D721Med (cell line): Measurements from ENCODE around the gene NFATC3.

Experiments
- DNase-seq: peaks from one replicate; pipeline ENCODE4 v3.0.0; 2011; ENCODE audit warnings: low spot score; ENCODE audit not compliant: insufficient read length
- FAIRE-seq: peaks from 2 replicates; lab custom pipeline; 2011; peaks lifted over from hg19 to GRCh38; lab: Jason Lieb, UNC
- CTCF ChIP-seq: IDR thresholded peaks from 2 replicates; pipeline ENCODE4 v1.5.1; 2012; ENCODE audit warnings: mild to moderate bottlenecking, control low read depth; ENCODE audit not compliant: insufficient read depth; ENCODE audit errors: missing control alignments

The NFATC3 gene

DNA sequence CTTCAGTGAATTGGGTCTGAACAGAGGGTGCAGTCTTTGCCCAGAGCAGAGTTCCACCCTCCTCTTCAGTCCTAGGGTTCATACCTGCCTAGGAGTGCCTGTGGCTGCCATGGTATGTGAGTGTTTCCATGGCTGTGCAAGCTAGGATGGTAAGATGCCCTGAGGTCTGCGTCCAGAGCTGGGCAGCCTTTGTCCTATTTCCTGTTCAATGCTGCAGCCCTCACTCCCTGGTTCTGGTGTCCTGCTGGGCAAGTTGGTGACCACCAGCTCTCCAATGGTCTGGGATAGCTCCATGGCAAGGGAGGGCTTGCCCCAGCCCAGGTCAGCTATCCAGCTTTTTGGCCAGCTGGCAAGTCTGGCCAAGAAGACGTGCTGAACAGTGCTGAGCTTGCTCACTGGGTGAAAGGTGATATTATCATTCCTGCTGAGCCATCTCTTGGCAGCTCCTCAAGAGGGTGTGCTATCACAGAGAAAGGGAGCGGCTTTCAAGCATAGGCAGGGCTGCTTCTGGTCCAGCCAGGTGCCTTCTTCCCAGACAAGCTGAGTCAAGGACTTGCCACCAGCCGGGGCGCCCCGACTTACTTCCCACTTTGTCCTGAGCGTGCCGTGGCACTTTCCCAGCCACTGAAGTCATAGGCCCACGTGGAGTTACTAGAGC lies 13.0 kb upstream of the NFATC3 start:
- FAIRE-seq (no peak), DNase-seq (no peak)
- TF ChIP-seq CTCF, result no peak

- no peak for DNase-seq
- no peak for FAIRE-seq
- no peak for TF ChIP-seq CTCF
Observed at GRCh38 chr16:68073902-68074760, 11.0 kb upstream of the NFATC3 start.

DNA sequence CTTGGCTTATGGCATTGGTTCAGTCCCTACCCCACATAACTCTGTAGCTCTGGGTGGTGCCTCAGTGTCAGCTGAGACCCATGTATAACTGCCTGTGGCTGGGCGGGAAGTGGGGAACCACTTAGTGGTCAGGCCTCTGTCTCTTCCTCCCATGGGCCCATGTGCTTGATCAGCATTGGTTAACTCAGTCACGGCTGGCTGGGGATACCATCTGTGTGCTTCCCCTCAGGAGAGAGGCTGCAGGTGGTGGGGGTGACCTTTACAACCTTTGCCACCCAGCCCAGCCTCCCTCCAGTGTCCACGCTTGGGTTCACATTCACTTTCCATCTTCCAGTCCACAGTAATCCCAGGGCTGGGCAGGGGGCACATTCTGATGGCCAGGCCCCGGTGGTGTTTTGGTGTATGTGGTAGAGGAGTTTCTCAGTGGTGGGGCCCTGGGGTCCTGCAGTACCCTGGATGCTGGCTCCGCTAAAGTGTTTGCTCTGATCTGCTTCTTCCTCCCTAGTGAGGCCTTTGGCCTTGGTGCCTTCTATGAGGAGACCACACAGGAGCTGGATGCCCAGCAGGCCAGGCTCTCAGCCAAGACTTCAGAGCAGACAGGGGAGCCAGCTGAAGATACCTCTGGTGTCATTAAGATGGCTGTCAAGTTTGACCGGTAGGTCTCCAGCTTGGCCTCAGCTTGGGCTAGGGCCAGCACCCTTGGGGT lies 10.2 kb upstream of the NFATC3 start:
- TF ChIP-seq CTCF, result no peak
- DNase-seq (no peak), FAIRE-seq (no peak)

- FAIRE-seq (no peak), DNase-seq (no peak)
- TF ChIP-seq CTCF, result no peak
Observed at GRCh38 chr16:68075980-68076379, 9.2 kb upstream of the NFATC3 start.

DNA sequence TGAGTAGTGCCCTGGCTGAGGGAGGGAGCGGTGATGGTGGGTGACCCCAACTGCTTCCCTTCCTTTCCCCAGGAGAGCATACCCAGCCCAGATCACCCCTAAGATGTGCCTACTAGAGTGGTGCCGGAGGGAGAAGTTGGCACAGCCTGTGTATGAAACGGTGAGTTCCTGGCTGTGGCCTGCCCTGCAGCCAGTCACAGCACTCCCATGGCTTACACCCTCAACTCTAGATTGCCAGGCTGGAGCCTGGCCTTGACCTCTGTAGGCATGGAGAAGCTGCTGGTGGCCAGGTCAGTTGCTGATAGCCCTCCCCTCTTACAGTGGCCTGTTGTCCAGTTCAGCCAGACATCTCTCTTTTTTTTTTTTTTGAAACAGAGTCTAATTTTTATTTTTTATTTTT lies 8.6 kb upstream of the NFATC3 start:
- no peak for DNase-seq
- no peak for TF ChIP-seq CTCF
- FAIRE-seq, result no peak

DNA sequence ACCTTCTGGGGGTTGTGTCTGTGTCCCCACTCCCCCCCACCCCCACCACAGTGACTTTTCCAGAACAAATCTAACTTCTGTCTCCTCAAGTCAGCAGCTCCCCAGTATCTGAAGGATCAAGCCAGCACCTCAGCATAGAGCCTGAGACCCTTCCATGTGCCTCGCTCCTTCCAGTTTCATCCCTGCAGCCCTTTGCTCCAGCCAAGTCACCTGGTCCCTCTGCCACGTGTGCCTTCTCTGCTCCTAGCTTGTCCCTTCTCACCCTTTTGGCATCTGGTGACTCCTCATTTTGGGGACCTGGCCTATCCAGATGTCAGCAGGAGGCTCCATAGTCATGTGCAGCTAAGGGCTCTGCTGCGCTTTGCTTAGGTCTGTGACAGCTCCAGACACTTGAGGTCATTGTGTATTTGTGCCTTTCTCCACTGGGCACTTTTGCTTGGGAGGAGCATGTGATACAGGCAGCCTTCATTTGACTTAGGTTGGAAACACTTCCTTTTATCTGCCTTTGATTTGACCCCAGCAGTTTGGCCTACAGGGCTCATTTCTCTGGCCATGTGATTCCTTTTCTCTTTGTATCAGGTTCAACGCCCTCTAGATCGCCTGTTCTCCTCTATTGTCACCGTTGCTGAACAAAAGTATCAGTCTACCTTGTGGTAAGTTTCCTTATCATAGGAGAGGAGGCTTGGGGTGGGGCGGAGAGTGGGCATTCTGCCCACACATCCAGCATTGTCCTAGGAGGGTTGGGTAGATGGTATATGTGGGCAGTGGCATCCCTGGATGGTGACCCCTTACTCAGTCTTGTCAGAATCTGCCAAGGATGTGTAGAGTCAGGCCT lies 7.1 kb upstream of the NFATC3 start:
- no peak for TF ChIP-seq CTCF
- DNase-seq, result no peak
- no peak for FAIRE-seq
